Fibroblast of mammary gland (primary cell): Measurements from ENCODE around the gene MAT2B.
A peak's percentile ranks its signal among the peaks of the same experiment; 100 is the strongest.

Experiments
- DNase-seq: peaks from one replicate; pipeline ENCODE4 v3.0.0-alpha.2; 2010; ENCODE audit warnings: low read depth
- H3K4me3 ChIP-seq: 2 replicates; pipeline ENCODE4 v1.5.1; 2011; ENCODE audit warnings: low read depth, mild to moderate bottlenecking, low read length, moderate library complexity; ENCODE audit not compliant: control insufficient read depth
- TF ChIP-seq, protein P1 (sequence below): conservative IDR thresholded peaks from 2 replicates; pipeline ENCODE4 v1.5.1; 2011; ENCODE audit warnings: low read depth, low read length, inconsistent platforms; ENCODE audit not compliant: control insufficient read depth, insufficient read depth

Gene MAT2B

DNA sequence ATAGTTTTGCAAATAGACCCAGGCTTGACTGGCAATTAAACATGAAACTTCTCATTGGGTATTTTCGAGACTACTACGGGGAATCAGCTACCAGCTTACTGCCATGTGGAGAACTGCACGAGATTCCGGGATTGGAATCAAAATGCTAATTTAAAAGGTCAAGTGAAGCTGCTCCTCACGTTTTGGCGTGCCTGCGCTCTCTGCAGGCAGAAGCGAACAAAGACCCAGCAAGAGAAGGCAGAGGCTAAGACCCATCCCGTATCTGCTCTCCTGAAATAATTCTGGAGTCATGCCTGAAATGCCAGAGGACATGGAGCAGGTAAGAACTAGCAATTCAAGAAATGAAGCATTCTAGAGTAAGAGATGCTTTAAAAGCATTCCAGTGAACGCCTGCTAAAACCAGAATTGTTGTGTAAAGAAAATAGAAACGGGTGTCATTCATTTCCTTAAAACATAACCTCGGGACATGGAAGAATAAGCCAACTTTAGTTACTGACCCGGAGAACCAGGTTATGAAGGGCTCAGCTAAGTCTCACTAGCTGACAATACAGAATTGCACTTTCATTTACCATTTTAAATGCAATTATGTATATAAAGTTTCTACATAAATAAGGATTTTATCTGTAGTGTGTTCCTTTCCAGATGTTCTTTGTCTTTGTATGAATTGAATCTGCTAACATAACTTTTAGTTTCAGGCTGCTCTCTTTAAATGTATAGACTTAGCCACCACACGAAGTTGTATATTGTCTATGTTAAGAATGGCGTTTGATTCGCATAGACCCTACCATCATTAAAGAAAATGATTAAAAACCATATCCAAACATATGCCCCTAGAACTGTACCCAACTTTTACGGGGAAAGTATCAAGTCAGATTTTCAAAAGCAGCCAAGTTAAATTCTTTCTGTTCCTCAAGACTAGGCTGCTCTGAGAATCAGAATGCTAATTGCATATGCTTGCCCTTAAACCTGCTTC lies 2.0 kb upstream of the MAT2B start:
- peak; percentile 89 for DNase-seq

DNA sequence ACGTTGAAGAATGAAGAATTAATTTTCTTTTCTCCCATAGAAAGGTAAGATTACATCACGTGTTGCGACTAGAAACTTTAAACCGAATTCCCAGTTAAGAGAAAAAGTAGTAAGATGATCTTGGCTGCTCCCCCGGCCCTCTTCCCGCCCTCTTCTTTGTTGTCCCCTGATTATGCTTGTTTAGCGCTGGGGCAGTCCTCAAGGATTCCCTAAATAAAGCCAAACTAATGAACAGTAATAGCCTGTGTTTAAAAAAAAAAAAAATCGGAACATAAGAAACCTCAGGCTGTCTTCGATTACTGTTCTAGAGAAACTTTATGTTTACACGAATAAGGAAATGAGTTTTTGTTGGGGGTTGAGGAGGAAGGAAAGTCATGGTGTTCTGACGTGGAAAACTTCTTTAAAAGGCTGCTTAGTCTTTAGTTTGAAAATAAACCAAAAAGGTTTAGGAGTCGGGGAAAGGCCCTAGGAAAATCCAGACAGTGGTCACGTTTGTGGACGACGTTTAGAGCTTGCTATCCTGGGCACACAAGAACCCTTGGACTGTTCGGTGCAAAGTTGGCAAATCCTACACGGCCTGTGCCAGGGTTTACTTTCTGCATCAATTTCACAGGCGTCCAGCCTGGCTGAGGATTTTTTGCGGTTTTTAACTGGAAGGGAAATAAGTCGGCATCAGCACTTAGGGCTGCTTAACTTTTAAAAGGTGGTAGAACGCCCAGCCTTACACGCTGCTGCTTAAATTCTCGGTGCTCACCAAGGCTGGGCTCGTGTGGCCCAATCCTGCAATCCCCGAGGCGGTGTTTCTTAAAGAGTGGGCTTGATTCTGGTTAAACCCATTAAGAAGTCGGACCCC lies 1.1 kb upstream of the MAT2B start:
- H3K4me3 ChIP-seq: peak overlapping the region; percentile 81
- peak; percentile 65 for DNase-seq
- TF ChIP-seq, protein P1, sequence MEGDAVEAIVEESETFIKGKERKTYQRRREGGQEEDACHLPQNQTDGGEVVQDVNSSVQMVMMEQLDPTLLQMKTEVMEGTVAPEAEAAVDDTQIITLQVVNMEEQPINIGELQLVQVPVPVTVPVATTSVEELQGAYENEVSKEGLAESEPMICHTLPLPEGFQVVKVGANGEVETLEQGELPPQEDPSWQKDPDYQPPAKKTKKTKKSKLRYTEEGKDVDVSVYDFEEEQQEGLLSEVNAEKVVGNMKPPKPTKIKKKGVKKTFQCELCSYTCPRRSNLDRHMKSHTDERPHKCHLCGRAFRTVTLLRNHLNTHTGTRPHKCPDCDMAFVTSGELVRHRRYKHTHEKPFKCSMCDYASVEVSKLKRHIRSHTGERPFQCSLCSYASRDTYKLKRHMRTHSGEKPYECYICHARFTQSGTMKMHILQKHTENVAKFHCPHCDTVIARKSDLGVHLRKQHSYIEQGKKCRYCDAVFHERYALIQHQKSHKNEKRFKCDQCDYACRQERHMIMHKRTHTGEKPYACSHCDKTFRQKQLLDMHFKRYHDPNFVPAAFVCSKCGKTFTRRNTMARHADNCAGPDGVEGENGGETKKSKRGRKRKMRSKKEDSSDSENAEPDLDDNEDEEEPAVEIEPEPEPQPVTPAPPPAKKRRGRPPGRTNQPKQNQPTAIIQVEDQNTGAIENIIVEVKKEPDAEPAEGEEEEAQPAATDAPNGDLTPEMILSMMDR: no peak

More for the DNA sequence above, 2.0 kb upstream of the MAT2B start:
- H3K4me3 ChIP-seq: peak overlapping the region; percentile 81
- TF ChIP-seq, protein P1: peak; percentile 47

DNA sequence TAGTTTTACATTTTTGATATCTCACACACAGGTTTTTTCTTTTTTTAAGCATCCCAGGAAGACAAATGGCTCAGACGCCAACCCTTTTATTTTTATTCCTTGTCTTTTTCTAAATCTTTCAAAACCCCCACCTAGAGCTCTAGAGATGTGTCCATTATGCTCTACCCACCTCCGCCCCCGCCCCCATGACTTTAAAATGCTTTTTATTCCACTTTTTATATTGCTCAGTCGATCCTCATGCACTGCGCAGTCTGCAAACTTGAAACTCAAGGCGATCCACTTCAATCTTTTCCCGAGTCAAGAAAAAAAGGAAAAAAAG lies 411 bp upstream of the MAT2B start:
- peak overlapping the region; percentile 81 for H3K4me3 ChIP-seq
- DNase-seq: no peak
- TF ChIP-seq, protein P1: no peak

DNA sequence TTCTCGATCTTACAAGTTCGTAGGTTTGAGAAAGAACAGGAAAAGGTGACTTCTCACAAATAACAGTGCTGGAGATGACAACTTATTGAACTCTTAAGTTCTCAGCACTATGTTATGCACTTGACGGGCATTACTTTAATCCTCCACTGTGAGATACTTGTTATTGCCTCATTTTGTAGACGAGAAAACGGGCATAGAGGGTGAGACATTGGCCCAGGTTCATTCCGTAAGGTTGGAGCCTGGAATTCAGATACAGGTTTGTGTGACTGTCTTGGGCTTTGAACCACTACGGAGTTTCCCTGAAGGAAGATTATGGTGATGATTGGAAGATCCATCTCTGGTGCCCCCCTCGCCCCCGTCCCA lies 657 bp downstream of the MAT2B start:
- TF ChIP-seq, protein P1: no peak
- DNase-seq: no peak
- H3K4me3 ChIP-seq: peak overlapping the region; percentile 81

DNA sequence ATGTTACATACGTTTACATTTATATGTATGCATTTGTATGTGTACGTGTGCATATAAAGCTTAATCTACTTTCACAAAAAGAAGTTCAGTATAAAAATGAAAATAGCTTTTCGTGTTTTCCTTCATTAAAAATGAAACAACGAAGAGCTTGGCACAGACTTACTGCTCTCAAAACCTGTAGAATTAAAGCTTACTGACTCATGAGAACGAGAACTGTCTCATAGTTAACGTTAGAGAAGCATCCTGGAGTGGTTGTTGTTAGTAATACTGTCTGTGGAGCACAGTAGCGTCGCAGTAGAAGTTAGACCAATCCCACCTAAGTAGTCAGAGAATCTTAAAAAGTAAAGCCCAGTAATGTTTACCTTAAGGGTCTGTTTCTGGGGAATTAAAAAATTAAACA lies 1.3 kb downstream of the MAT2B start:
- TF ChIP-seq, protein P1: no peak
- peak; percentile 75 for DNase-seq
- H3K4me3 ChIP-seq: peak overlapping the region; percentile 81

DNA sequence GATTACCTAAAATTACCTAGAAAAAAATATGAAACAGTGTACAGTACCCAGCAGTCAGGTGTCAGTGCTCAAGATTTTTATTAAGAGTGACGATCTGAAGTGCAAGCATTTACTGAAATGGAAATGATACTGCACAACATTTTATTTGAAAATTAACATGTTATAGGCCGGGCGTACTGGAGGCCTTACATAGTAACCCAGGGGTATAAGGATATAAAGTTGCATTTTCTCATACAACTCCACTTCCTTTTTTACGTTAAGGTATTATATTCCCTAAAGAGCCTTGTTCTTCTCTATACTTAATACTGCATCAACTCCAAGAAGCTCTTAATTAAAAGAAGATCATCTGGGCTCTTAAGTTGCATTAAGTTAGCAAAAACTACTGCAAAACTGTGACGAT lies 3.3 kb downstream of the MAT2B start:
- no peak for DNase-seq
- H3K4me3 ChIP-seq: peak overlapping the region; percentile 19
- TF ChIP-seq, protein P1: no peak
